Smooth muscle cell (in vitro differentiated cells): ENCODE measurements around the gene CCDC116. TPM values are rescaled to one million over a fixed set of nuclear protein-coding genes. Genes with fewer than 3 reads are reported as not detected.

Experiments
- DNase-seq: peaks from one replicate; lab custom pipeline; 2025; ENCODE audit not compliant: unreplicated experiment; lab: John Stamatoyannopoulos, UW
- H2AFZ ChIP-seq: fragments of 200-600 bp; sonication (generic); 2 replicates; pipeline ENCODE4 v1.6.0; 2016; ENCODE audit warnings: antibody characterized with exemption, low read depth, mild to moderate bottlenecking
- H3F3A ChIP-seq: fragments of 200-600 bp; sonication (generic); 2 replicates; pipeline ENCODE4 v1.6.0; 2017; ENCODE audit warnings: antibody characterized with exemption, low read depth
- H3K27ac ChIP-seq: fragments of 200-600 bp; sonication (generic); 2 replicates; pipeline ENCODE4 v1.5.1; 2016; ENCODE audit warnings: low read depth, mild to moderate bottlenecking
- H3K27me3 ChIP-seq: fragments of 200-600 bp; sonication (generic); 2 replicates; pipeline ENCODE4 v1.6.1; 2016; ENCODE audit warnings: low read depth, mild to moderate bottlenecking
- H3K36me3 ChIP-seq: fragments of 200-600 bp; sonication (generic); 2 replicates; pipeline ENCODE4 v1.5.1; 2016; ENCODE audit warnings: low read depth
- H3K4me1 ChIP-seq: fragments of 200-600 bp; sonication (generic); 2 replicates; pipeline ENCODE4 v1.5.1; 2016; ENCODE audit warnings: low read depth
- H3K4me2 ChIP-seq: fragments of 200-600 bp; sonication (generic); 2 replicates; pipeline ENCODE4 v1.6.0; 2016; ENCODE audit warnings: mild to moderate bottlenecking
- H3K4me3 ChIP-seq: fragments of 200-600 bp; sonication (generic); 2 replicates; pipeline ENCODE4 v1.5.1; 2016; ENCODE audit warnings: mild to moderate bottlenecking
- H3K79me2 ChIP-seq: fragments of 200-600 bp; sonication (generic); 2 replicates; pipeline ENCODE4 v1.6.0; 2016; ENCODE audit warnings: low read depth, mild to moderate bottlenecking
- H3K9ac ChIP-seq: fragments of 200-600 bp; sonication (generic); 2 replicates; pipeline ENCODE4 v1.6.0; 2016; ENCODE audit warnings: low read depth
- H3K9me3 ChIP-seq: fragments of 200-600 bp; sonication (generic); replicated peaks from 2 replicates; pipeline ENCODE4 v1.5.1; 2016; ENCODE audit warnings: low read depth
- H4K20me1 ChIP-seq: fragments of 200-600 bp; sonication (generic); 2 replicates; pipeline ENCODE4 v1.6.0; 2016; ENCODE audit warnings: low read depth
- WGBS: methylation state at CpG from one replicate; pipeline ENCODE4 v1.1.7; 2016; ENCODE audit warnings: low lambda C conversion rate; 5-methylcytosine and 5-hydroxymethylcytosine counted together
- polyA plus RNA-seq: library from polyadenylated mRNA; unstranded; fragments of >200 nt; fragmentation: Nextera tagmentation; extraction: Ambion mirVana; gene quantifications from 2 replicates; pipeline ENCODE4 v1.2.1, GENCODE V29; 2016
- total RNA-seq: library from RNA; depleted of rRNA; stranded (reverse); fragments of >200 nt; gene quantifications from 2 replicates; pipeline ENCODE4 v1.2.3, GENCODE V29; 2014
- TF ChIP-seq, protein P1 (sequence below): fragments of 200-600 bp; sonication (generic); IDR thresholded peaks from 2 replicates; pipeline ENCODE4 v1.5.1; 2017; ENCODE audit warnings: borderline replicate concordance, mild to moderate bottlenecking, antibody characterized with exemption; ENCODE audit not compliant: insufficient read depth, poor library complexity, severe bottlenecking

CCDC116 gene
- total and polyA plus RNA-seq, 2 experiments from 2014 or later = 1.8 TPM; not detected in 1

DNA sequence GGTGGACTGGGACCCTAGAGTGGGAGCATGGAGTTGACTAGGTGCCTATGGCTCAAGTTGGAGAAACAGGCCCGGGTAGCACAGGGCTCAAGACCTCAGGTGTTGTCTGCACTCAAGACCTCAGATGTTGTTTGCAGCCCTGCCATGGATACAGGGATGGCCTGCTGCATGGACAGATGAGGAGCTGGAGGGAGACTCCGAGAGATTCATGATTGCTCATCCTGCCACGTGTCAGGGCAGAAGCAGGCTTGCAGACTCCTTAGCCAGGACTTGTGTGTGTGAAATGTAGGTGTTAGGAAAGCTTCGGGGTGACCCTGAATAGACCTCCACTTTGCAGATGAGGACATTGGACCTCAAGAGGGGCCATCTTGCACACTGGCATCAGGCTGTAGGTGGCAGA lies 921 bp downstream of the CCDC116 start:
- no peak for DNase-seq
- no peaks in the 10 kb centered on the region for H3K27me3 ChIP-seq
- no peak overlapping the region for H3K27ac ChIP-seq
- H3F3A ChIP-seq = no peaks in the 10 kb centered on the region
- H3K36me3 ChIP-seq = no peaks in the 10 kb centered on the region
- peaks cover 2% of the 10 kb centered on the region for H3K79me2 ChIP-seq
- TF ChIP-seq, protein P1, sequence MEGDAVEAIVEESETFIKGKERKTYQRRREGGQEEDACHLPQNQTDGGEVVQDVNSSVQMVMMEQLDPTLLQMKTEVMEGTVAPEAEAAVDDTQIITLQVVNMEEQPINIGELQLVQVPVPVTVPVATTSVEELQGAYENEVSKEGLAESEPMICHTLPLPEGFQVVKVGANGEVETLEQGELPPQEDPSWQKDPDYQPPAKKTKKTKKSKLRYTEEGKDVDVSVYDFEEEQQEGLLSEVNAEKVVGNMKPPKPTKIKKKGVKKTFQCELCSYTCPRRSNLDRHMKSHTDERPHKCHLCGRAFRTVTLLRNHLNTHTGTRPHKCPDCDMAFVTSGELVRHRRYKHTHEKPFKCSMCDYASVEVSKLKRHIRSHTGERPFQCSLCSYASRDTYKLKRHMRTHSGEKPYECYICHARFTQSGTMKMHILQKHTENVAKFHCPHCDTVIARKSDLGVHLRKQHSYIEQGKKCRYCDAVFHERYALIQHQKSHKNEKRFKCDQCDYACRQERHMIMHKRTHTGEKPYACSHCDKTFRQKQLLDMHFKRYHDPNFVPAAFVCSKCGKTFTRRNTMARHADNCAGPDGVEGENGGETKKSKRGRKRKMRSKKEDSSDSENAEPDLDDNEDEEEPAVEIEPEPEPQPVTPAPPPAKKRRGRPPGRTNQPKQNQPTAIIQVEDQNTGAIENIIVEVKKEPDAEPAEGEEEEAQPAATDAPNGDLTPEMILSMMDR = no peak
- WGBS = 92% methylated on average over 4 of the region's 4 CpGs
- H2AFZ ChIP-seq = no peak overlapping the region
- H3K4me1 ChIP-seq = no peaks in the 10 kb centered on the region
- H3K4me3 ChIP-seq = no peak overlapping the region
- H4K20me1 ChIP-seq = peaks cover 8% of the 10 kb centered on the region
- no peak overlapping the region for H3K4me2 ChIP-seq
- H3K9me3 ChIP-seq = no peaks in the 10 kb centered on the region
- H3K9ac ChIP-seq = no peak overlapping the region

DNA sequence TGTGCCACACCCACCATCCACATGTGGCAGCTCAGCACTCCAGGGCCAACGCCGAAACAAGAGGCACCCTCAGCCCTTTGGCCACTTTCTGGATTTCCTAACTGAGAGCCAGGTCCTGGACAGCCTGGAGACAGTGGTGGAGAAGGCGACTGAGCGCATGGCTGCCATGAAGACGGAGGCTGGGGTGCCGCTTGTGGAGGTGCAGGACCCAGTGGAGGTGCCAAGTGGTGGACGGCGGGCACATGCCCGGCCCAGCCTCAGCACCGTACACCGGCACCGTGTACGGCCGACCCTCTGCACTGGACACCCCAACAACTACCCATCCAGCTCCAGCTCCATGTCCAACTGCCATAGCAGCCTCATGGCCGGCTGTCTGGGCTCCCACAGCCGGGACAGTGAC lies 1.5 kb downstream of the CCDC116 start:
- H3K9ac ChIP-seq = no peak overlapping the region
- H3F3A ChIP-seq = no peaks in the 10 kb centered on the region
- peaks cover 2% of the 10 kb centered on the region for H3K79me2 ChIP-seq
- peaks cover 2% of the 10 kb centered on the region for H4K20me1 ChIP-seq
- H2AFZ ChIP-seq = no peak overlapping the region
- TF ChIP-seq, protein P1 = no peak
- no peak overlapping the region for H3K27ac ChIP-seq
- no peaks in the 10 kb centered on the region for H3K4me1 ChIP-seq
- no peaks in the 10 kb centered on the region for H3K27me3 ChIP-seq
- no peaks in the 10 kb centered on the region for H3K9me3 ChIP-seq
- no peak overlapping the region for H3K4me3 ChIP-seq
- no peak for DNase-seq
- no peak overlapping the region for H3K4me2 ChIP-seq
- 92% methylated on average over 16 of the region's 16 CpGs for WGBS
- no peaks in the 10 kb centered on the region for H3K36me3 ChIP-seq

DNA sequence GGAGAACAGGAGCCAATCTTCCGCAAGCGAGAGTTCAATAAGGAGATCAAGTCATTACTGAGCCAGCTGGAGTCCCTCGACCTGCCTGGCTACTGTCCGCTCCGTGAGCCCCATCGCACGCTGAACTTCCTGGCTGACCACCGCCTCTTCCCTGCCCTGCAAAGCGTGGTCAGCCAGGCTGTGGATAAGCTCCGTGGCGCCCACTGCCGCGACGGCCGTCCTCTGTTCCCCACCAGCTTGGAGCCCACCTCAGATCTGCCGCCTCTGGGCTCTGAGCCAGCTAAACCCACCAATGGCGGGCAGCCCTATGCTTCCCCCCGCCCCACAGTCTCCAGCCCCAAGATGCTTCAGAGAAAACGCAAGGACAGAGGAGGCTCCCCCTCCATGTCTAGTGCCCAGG lies 2.3 kb downstream of the CCDC116 start:
- Histone ChIP-seq H3K9ac (no peak overlapping the region), H3K27ac (no peak overlapping the region), H3K4me2 (no peak overlapping the region), H3K27me3 (no peaks in the 10 kb centered on the region), H3K79me2 (no peaks in the 10 kb centered on the region), H3K4me1 (no peaks in the 10 kb centered on the region), H3K36me3 (no peaks in the 10 kb centered on the region), H3K9me3 (no peaks in the 10 kb centered on the region), H3F3A (no peaks in the 10 kb centered on the region), H2AFZ (no peak overlapping the region), H3K4me3 (no peak overlapping the region), H4K20me1 (no peaks in the 10 kb centered on the region)
- WGBS = 91% methylated on average over 14 of the region's 19 CpGs
- DNase-seq = no peak
- TF ChIP-seq, protein P1 = no peak

DNA sequence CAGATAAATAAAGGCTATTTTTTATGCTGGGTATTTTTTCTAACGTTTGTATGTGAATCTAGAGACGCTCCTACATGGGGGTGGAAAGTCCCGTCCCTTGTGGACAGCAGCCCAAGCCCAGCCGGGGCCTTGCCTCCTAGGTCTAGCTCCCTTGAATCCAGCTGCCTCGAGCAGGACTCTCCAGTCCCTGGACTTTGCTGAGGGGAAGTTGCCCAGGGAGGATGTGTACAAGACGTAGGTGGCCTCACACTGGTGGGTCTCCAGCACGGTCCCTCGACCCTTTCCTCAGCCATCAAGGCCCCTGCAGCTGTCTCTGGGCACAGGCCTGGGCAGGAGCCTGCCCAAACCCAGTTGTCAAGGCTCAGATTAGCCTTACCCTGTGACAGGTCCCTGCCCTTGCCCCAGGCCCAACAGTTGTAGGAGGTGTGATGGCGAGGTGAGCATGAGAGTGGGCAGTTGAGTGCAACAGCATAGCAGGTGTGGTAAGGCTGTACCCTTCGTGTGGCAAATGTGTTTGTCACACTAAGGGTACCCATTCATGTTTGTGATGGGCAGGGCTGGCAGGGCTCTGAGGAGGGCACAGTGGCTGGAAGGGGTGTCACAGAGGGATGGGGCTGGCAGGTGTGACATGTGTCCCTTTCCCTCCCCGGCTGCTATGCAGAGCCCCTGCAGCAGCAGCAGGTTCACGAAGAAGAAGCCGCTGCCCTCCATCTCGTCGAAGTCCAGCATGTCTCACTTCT lies 3.4 kb downstream of the CCDC116 start:
- Histone ChIP-seq H4K20me1 (no peaks in the 10 kb centered on the region), H3K79me2 (no peaks in the 10 kb centered on the region), H3K27me3 (no peaks in the 10 kb centered on the region), H3K9ac (no peak overlapping the region), H3F3A (no peaks in the 10 kb centered on the region), H3K4me1 (no peaks in the 10 kb centered on the region), H3K4me2 (no peak overlapping the region), H3K36me3 (no peaks in the 10 kb centered on the region), H3K9me3 (no peaks in the 10 kb centered on the region), H2AFZ (no peak overlapping the region), H3K4me3 (no peak overlapping the region), H3K27ac (no peak overlapping the region)
- TF ChIP-seq, protein P1 = no peak
- WGBS = 86% methylated on average over 15 of the region's 15 CpGs
- no peak for DNase-seq
